ENCODE results near the gene GPER1. TPM values are rescaled to one million over a fixed set of nuclear protein-coding genes. Genes with fewer than 3 reads are reported as not detected.
A peak's percentile ranks its signal among the peaks of the same experiment; 100 is the strongest.

GPER1 gene
- total RNA-seq, 1 donor from 2014 or later = 1.2 TPM

GRCh38 chr7:1086588-1087464 is 1.1 kb upstream of the GPER1 start:
- Histone ChIP-seq H3K9ac (no peak overlapping the region), H3K4me2 (peak overlapping the region; percentile 71), H3K4me3 (peak overlapping the region; percentile 33), H4K20me1 (ENCODE audit: low read depth) (peaks cover 13% of the 10 kb centered on the region), H3F3A (ENCODE audit: low read depth) (peaks cover 5% of the 10 kb centered on the region), H3K27me3 (no peaks in the 10 kb centered on the region), H3K27ac (no peak overlapping the region), H3K79me2 (ENCODE audit: low read depth) (peaks cover 9% of the 10 kb centered on the region), H3K9me3 (ENCODE audit: low read depth) (no peaks in the 10 kb centered on the region), H2AFZ (replicated peaks) (peak overlapping the region; percentile 4), H3K4me1 (peaks cover 16% of the 10 kb centered on the region), H3K36me3 (no peaks in the 10 kb centered on the region)
- DNase-seq (ENCODE audit: low spot score) = peak; percentile 85
- TF ChIP-seq EZH2phosphoT487 (IDR thresholded peaks at IDR 0.05) (no peak), CTCF (IDR thresholded peaks at IDR 0.05) (peak; percentile 93)
- H3K4me1 Mint-ChIP-seq = peaks cover 50% of the 10 kb centered on the region
- H3K27me3 Mint-ChIP-seq (ENCODE audit: insufficient read depth, low read depth) = peaks cover 2% of the 10 kb centered on the region
- peak overlapping the region; percentile 29 for H3K27ac Mint-ChIP-seq
- H3K9me3 Mint-ChIP-seq = no peaks in the 10 kb centered on the region
- H3K36me3 Mint-ChIP-seq = peaks cover 3% of the 10 kb centered on the region
- H3K4me3 Mint-ChIP-seq = peak overlapping the region; percentile 80

DNA sequence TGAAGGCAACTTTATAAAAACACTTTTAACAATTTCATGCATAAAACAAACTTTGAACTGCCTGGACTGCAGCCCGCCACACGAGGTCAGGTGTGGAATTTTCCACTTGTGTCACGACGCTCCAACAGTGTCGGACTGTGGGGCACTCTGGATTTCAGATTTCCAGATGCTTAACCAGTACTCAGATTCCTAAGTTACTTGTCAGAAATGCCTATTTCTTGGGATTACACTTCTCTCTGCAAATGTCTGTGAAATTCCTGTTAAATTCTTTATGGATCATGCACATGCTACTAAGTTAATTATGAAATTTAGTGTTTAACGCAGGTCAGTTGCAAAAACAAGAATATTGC is 473 bp upstream of the GPER1 start:
- H3K4me1 ChIP-seq = peaks cover 16% of the 10 kb centered on the region
- H3K4me3 ChIP-seq = peak overlapping the region; percentile 33
- peaks cover 5% of the 10 kb centered on the region for H3F3A ChIP-seq (ENCODE audit: low read depth)
- no peaks in the 10 kb centered on the region for H3K36me3 ChIP-seq
- H3K4me2 ChIP-seq = peak overlapping the region; percentile 71
- H3K9ac ChIP-seq = no peak overlapping the region
- no peak overlapping the region for H2AFZ ChIP-seq (replicated peaks)
- Mint-ChIP-seq H3K27me3 (ENCODE audit: insufficient read depth, low read depth) (peaks cover 2% of the 10 kb centered on the region), H3K36me3 (peaks cover 5% of the 10 kb centered on the region), H3K9me3 (no peaks in the 10 kb centered on the region), H3K4me3 (peak overlapping the region; percentile 80), H3K4me1 (peaks cover 47% of the 10 kb centered on the region), H3K27ac (peak overlapping the region; percentile 29)
- TF ChIP-seq CTCF (IDR thresholded peaks at IDR 0.05) (no peak), EZH2 (IDR thresholded peaks at IDR 0.05) (no peak), EZH2phosphoT487 (IDR thresholded peaks at IDR 0.05) (no peak)
- no peaks in the 10 kb centered on the region for H3K9me3 ChIP-seq (ENCODE audit: low read depth)
- H3K27me3 ChIP-seq = no peaks in the 10 kb centered on the region
- H4K20me1 ChIP-seq (ENCODE audit: low read depth) = peaks cover 13% of the 10 kb centered on the region
- peaks cover 9% of the 10 kb centered on the region for H3K79me2 ChIP-seq (ENCODE audit: low read depth)
- H3K27ac ChIP-seq = no peak overlapping the region
- DNase-seq (ENCODE audit: low spot score) = no peak

DNA sequence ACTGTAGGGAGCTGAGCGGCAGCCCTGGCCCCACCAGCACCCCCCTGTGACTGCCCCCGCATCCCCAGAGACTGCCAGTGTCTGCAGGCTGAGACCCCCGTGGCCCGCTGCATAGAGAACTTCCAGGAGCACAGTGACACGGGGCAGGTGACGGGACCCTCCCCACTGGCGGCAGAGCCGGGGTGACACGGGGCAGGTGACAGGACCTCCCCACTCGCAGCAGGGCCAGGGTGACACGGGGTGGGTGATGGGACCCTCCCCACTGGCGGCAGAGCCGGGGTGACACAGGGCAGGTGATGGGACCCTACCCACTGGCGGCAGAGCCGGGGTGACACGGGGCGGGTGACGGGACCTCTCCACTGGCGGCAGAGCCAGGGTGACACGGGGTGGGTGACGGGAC is 2.3 kb downstream of the GPER1 start:
- TF ChIP-seq EZH2phosphoT487 (IDR thresholded peaks at IDR 0.05) = no peak
- no peak for TF ChIP-seq EZH2 (IDR thresholded peaks at IDR 0.05)
- TF ChIP-seq CTCF (IDR thresholded peaks at IDR 0.05) = no peak
- peaks cover 8% of the 10 kb centered on the region for H3K27me3 Mint-ChIP-seq (ENCODE audit: insufficient read depth, low read depth)
- no peaks in the 10 kb centered on the region for H3K9me3 Mint-ChIP-seq
- Histone ChIP-seq H3K4me1 (peaks cover 16% of the 10 kb centered on the region), H3K79me2 (ENCODE audit: low read depth) (peaks cover 9% of the 10 kb centered on the region), H3K27ac (no peak overlapping the region), H3K9me3 (ENCODE audit: low read depth) (no peaks in the 10 kb centered on the region), H3F3A (ENCODE audit: low read depth) (peaks cover 5% of the 10 kb centered on the region), H3K27me3 (no peaks in the 10 kb centered on the region), H2AFZ (replicated peaks) (no peak overlapping the region), H4K20me1 (ENCODE audit: low read depth) (peaks cover 21% of the 10 kb centered on the region), H3K36me3 (no peaks in the 10 kb centered on the region), H3K4me2 (no peak overlapping the region), H3K4me3 (no peak overlapping the region), H3K9ac (no peak overlapping the region)
- H3K4me3 Mint-ChIP-seq = no peak overlapping the region
- H3K4me1 Mint-ChIP-seq = peaks cover 43% of the 10 kb centered on the region
- peaks cover 2% of the 10 kb centered on the region for H3K36me3 Mint-ChIP-seq
- no peak for DNase-seq (ENCODE audit: low spot score)
- H3K27ac Mint-ChIP-seq = no peak overlapping the region
